Measurements from ENCODE around the gene PARVB.

PARVB gene

DNA sequence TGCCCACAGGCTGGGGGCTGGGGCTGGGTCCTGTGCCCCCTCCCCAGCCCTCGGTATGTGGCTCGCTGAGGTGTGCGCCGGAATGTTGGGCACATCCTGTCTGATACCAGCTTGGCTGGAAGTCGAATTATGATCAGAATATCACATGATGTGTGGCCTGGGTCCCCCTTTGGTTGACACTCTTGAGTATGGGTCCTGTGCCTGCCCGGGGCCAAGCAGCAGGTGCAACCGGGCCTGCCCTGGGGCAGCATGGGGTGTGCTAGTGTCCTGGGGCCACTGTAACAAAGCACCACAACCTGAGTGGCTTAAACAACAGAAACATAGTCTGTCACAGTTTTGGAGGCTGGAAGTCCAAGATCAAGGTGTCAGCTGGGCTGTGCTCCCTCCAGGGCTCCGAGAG, 52.7 kb downstream of the PARVB start:
- Histone ChIP-seq H3K4me3 (no peak overlapping the region), H3K27ac (no peak overlapping the region)
- no peak for DNase-seq (ENCODE audit: low spot score)
- TF ChIP-seq, protein P1, sequence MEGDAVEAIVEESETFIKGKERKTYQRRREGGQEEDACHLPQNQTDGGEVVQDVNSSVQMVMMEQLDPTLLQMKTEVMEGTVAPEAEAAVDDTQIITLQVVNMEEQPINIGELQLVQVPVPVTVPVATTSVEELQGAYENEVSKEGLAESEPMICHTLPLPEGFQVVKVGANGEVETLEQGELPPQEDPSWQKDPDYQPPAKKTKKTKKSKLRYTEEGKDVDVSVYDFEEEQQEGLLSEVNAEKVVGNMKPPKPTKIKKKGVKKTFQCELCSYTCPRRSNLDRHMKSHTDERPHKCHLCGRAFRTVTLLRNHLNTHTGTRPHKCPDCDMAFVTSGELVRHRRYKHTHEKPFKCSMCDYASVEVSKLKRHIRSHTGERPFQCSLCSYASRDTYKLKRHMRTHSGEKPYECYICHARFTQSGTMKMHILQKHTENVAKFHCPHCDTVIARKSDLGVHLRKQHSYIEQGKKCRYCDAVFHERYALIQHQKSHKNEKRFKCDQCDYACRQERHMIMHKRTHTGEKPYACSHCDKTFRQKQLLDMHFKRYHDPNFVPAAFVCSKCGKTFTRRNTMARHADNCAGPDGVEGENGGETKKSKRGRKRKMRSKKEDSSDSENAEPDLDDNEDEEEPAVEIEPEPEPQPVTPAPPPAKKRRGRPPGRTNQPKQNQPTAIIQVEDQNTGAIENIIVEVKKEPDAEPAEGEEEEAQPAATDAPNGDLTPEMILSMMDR (IDR thresholded peaks at IDR 0.05): no peak

DNA sequence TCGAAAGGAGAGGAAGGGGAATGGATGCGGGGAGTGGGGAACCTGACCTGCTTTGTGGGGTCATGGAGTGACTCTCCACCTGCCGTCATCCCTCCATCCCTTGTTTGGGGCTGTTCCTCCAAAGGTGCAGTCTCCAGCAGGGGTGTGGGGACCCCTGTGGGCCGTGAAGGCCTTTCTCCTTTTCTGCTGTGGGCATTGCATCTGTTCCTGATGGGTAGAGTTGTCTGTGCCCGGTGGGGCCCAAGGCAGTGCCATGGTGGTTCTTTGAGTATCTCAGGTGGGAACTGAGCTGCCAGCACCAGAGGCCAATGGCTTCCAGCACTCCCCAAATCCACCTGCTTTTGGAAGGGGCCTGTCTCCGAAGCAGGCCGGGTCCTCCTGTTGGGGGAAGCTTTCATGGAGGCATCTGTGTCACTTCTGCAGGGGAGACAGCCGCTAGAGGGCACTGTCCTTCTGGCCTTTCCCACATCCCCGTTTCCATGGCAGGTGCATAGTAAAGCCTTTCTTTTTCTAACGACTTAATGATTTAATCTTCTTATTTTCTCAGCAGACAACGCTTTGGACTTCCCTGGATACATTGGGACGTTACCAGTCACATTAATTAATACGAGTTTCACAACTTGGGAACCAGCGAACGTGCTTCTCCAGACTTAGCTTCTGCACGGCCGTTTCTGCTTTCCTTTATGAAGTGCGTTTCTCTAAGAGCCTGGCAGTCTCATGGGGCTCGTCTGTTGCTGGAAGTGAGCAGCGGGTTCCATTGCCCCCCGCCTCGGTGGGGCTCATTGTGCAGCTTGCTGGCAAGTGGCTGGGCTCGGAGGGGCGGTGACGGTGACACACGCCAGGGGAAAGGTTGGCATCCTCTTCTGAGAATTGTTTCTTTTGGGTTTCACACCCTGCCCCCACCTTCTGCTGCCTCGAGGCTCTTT, 57.1 kb downstream of the PARVB start:
- Histone ChIP-seq H3K4me3 (no peak overlapping the region), H3K27ac (no peak overlapping the region)
- no peak for DNase-seq (ENCODE audit: low spot score)
- TF ChIP-seq, protein P1 (IDR thresholded peaks at IDR 0.05): peak; percentile 75

DNA sequence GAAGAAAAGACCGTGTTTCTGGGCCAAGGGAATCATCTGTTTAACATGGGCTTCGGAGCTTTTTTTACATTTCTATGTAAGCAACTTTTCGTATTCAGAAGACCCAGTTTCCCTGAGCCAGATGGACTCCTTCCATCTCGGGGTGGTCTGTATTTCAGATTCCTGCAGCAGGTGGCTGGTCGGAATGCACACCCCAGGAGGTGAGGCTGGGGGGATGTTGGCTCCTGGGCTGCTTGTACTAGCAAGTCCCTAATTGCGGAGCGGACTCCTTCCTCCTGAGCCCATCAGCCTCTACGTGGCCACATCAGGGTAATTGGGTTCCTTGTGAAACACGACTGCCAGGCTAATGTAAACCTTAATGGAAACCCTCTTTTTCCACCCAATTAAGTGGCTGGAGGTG, 58.7 kb downstream of the PARVB start:
- H3K27ac ChIP-seq: no peak overlapping the region
- DNase-seq (ENCODE audit: low spot score): no peak
- H3K4me3 ChIP-seq: no peak overlapping the region
- TF ChIP-seq, protein P1 (IDR thresholded peaks at IDR 0.05): no peak

DNA sequence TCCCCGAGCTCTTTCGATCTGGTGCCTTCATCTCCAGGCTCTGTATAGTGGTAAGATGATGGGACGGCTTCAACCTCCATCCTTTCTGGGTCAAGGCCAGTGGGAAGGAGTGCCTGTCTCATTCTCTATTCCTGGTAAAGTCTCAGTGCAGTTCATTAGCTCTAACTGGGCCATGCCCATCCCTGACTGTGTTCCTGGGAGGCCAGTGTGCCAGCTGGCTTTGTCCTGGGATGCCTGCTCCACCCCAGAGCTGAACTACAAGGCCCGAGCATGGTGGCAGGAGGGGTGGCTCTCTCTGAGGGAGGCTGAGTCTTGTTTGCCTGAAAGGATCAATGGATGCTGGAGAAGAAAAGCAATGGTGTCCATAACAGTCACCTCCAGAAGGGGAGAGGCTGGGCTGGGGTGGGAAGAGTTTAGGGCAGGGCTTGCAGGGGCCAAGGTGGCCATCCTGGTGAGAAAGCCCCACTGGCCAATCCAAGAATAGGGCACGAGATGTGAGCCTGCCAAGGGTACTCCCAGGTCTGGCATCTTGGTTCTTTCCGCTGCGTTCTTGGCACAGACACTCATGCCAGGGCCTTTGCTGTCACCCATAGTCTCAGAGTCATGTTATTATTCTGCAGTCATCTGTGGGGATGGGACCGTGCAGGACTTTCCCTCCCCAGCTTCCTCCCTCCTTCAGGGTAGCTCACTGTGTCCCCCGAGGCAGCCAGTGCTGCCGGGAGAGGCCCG, 60.1 kb downstream of the PARVB start:
- TF ChIP-seq, protein P1 (IDR thresholded peaks at IDR 0.05): no peak
- Histone ChIP-seq H3K4me3 (no peak overlapping the region), H3K27ac (no peak overlapping the region)
- DNase-seq (ENCODE audit: low spot score): no peak

DNA sequence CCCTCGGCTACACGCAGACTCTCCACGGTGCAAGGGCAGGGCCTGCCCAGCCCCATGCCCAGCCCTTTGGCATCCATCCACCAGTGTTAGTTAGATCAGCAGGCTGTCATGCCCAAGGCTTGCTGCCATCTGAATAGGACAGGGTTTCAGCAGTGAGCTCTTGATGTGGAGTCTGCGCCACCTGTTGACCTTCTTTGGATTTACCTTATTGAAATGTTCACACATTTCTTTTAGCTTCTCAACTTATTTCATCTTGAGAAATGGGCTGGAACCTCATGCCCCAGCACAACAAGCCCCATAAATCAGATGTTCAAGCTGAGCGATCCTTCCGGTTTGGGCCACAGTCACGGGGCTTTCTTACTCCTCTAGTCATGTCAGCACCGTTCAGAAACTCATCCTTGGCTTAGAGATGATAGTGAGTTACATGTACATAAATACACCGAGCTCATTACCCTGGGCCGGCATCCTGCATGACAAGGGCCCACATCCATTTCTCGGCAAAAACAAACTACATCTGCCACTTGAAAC, 61.7 kb downstream of the PARVB start:
- DNase-seq (ENCODE audit: low spot score): no peak
- Histone ChIP-seq H3K27ac (no peak overlapping the region), H3K4me3 (no peak overlapping the region)
- TF ChIP-seq, protein P1 (IDR thresholded peaks at IDR 0.05): no peak

DNA sequence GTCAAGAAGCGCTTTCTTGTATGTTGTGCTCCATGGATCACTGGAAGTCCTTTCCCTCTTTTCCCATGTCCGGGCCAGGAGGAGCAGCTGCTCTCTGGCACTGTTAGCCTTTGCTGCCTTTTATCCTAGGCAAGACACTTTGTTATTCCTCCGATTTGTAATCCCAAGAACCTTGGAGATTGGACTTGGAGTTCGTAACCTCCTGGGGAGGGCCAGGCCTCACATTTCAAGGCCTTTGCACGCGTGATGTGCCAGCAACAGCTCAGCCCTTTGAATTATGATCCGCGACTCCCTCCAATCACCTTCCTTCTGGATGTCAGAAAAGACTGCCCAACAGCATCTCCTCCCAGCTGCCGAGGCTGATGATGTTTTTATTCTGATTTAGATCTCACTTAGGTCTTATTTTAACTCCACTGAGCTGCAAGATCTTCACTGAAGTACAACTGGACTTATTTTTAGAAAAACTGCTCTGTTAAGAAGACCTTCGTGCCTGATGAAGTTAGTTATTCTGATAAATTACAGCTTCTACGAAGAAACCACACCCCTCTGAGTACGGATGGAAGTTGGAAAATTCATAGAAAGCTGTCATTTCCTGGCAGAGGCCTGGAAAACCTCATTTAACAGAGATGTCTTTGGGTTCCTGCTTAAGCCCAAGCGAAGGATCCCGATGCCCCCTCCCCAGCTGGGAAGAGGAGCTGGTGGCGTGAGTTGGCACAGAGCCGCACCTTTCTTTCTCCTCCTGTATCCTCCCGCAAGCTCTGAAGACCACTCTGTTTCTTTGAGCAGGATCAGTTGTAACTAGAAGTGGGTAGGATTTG, 62.4 kb downstream of the PARVB start:
- H3K4me3 ChIP-seq: no peak overlapping the region
- TF ChIP-seq, protein P1 (IDR thresholded peaks at IDR 0.05): no peak
- H3K27ac ChIP-seq: no peak overlapping the region
- DNase-seq (ENCODE audit: low spot score): no peak
